Breast epithelium (tissue), 3 donors: ENCODE results near the gene TBC1D14.

ENCODE experiments used
- POLR2A ChIP-seq: fragments of 450-650 bp; IDR thresholded peaks from one replicate; pipeline ENCODE4 v1.6.1; 2016; ENCODE audit warnings: antibody characterized with exemption, mild to moderate bottlenecking, moderate library complexity
- TF ChIP-seq, protein P1 (sequence below), 3 donors: fragments of 450-650 bp; IDR thresholded peaks; one replicate each; pipeline ENCODE4 v1.5.1; 2016 to 2017; ENCODE audit warnings: antibody characterized with exemption in 3 of 3, mild to moderate bottlenecking in 3 of 3, moderate library complexity in 3 of 3

DNA sequence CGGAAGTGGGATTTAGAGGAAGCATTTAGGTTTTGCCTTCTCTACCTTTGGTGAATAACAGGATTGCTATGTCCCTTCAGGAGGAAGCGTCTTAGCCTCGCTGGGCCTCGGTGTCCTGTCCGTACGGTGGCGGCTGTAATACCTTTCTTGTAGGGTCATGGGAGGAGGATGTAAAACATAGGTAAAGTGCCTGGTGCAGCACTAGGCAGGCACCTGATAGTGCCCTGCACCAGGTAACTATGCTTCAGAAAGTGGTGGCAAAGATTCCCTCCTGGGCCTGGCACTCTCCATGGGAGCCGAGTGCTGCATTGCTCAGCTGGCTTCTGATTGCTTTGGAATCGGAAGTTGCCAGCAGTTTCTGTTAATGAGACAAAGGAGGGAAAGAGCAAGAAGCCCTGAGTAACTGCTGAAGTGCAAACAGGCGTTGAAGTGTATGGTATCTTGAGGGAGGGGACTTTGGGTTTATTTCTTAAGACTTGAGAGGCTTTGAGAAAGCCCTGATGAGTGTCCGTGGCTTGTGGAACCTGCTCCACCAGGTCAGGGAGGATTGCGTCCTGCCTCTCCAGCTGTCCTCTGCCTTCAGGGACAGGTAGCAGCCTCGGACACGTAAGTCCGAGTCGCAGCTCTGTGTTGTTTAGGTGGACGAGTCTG is 45.8 kb downstream of the TBC1D14 start:
- TF ChIP-seq, protein P1, sequence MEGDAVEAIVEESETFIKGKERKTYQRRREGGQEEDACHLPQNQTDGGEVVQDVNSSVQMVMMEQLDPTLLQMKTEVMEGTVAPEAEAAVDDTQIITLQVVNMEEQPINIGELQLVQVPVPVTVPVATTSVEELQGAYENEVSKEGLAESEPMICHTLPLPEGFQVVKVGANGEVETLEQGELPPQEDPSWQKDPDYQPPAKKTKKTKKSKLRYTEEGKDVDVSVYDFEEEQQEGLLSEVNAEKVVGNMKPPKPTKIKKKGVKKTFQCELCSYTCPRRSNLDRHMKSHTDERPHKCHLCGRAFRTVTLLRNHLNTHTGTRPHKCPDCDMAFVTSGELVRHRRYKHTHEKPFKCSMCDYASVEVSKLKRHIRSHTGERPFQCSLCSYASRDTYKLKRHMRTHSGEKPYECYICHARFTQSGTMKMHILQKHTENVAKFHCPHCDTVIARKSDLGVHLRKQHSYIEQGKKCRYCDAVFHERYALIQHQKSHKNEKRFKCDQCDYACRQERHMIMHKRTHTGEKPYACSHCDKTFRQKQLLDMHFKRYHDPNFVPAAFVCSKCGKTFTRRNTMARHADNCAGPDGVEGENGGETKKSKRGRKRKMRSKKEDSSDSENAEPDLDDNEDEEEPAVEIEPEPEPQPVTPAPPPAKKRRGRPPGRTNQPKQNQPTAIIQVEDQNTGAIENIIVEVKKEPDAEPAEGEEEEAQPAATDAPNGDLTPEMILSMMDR (IDR thresholded peaks at IDR 0.05) = no peak
- no peak for TF ChIP-seq POLR2A
